HUDEP-2 (cell line): ENCODE data around the gene BTBD19.
"Not testable (repeated sequence)": the region's sequence is repeated elsewhere in the genome, so short reads cannot be mapped to it uniquely, and the experiment has no call there.

Experiments used
- DNase-seq, 76 experiments: peaks; one replicate each; lab custom pipeline; 2025; ENCODE audit not compliant: unreplicated experiment in 76 of 76; lab: John Stamatoyannopoulos, UW

Gene BTBD19

GRCh38 chr1:44808063-44808937 lies at the start of gene BTBD19:
TSS of gene BTBD19 (plus strand) at chr1:44808523. CDS start at chr1:44808821, 298 bp downstream.
- peak in 40 of 76 experiments; percentile 17 to 73 (median 50) for DNase-seq

- DNase-seq: no peak
Observed at GRCh38 chr1:44759077-44759476, 49.2 kb upstream of the BTBD19 start.

- no peak for DNase-seq
Observed at GRCh38 chr1:44760876-44761275, 47.4 kb upstream of the BTBD19 start.

GRCh38 chr1:44766421-44766820 lies 41.9 kb upstream of the BTBD19 start:
- DNase-seq: not testable (repeated sequence)

GRCh38 chr1:44775078-44775929 lies 33.0 kb upstream of the BTBD19 start, which contains the start of gene RPS8:
TSS of gene RPS8 (plus strand) at chr1:44775540. CDS start at chr1:44775597, 57 bp downstream.
- peak in 75 of 76 experiments; percentile 53 to 92 (median 82) for DNase-seq

- peak in 7 of 76 experiments; percentile 17 to 81 (median 28) for DNase-seq
Observed at GRCh38 chr1:44775930-44776729, 32.2 kb upstream of the BTBD19 start.

- peak in 1 of 76 experiments; percentile 12 for DNase-seq
Observed at GRCh38 chr1:44776730-44777068, 31.6 kb upstream of the BTBD19 start.

GRCh38 chr1:44777547-44777946 lies 30.8 kb upstream of the BTBD19 start:
- DNase-seq: no peak

GRCh38 chr1:44777969-44778635 lies 30.2 kb upstream of the BTBD19 start:
- DNase-seq: no peak

- DNase-seq: no peak
Observed at GRCh38 chr1:44778705-44779576, 29.4 kb upstream of the BTBD19 start.

GRCh38 chr1:44780583-44781121 lies 27.7 kb upstream of the BTBD19 start:
- DNase-seq: no peak

GRCh38 chr1:44783697-44784093 lies 24.6 kb upstream of the BTBD19 start:
- DNase-seq: no peak

- DNase-seq: no peak
Observed at GRCh38 chr1:44784094-44785028, 24.0 kb upstream of the BTBD19 start.

- no peak for DNase-seq
Observed at GRCh38 chr1:44785029-44785380, 23.3 kb upstream of the BTBD19 start.

GRCh38 chr1:44785501-44786137 lies 22.7 kb upstream of the BTBD19 start:
- DNase-seq: no peak

GRCh38 chr1:44786138-44786840 lies 22.0 kb upstream of the BTBD19 start:
- DNase-seq: peak in 70 of 76 experiments; percentile 16 to 97 (median 62)
